ENCODE results near the gene KPNA2.
A peak's percentile ranks its signal among the peaks of the same experiment; 100 is the strongest.
"Not testable (repeated sequence)": the region's sequence is repeated elsewhere in the genome, so short reads cannot be mapped to it uniquely, and the experiment has no call there.

KPNA2 gene

DNA sequence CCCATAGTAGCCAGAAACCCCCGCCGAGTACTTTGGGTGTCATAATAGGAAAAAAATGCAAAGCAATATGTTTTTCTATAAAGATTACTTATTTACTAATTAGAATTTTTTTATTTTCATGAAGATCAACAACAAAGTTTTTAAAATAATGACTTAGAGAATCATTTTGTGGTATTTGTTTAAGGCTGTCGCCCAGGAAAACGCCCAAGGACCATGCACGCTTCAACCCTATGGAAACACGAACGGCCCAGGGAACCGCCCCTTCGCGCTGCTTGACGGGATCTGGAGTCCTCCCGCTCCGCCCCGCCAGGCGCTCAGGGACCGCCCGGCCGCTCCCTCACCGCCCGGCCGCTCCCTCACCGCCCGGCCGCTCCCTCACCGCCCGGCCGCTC lies 408 bp upstream of the KPNA2 start:
- H3K9ac ChIP-seq (ENCODE audit: low read depth, low read length), result peak overlapping the region; percentile 31; the same call in 1 of the 2 replicates
- H3K4me3 ChIP-seq (ENCODE audit: low read depth in 1 of 2, low read length in 2 of 2), result peak overlapping the region in 1 of 2 experiments; percentile 46; a peak in 2 of 4 replicates
- DNase-seq (peak; percentile 95), ATAC-seq (ENCODE audit: insufficient read depth, low read depth) (peak; percentile 90)
- TF ChIP-seq, protein P1, sequence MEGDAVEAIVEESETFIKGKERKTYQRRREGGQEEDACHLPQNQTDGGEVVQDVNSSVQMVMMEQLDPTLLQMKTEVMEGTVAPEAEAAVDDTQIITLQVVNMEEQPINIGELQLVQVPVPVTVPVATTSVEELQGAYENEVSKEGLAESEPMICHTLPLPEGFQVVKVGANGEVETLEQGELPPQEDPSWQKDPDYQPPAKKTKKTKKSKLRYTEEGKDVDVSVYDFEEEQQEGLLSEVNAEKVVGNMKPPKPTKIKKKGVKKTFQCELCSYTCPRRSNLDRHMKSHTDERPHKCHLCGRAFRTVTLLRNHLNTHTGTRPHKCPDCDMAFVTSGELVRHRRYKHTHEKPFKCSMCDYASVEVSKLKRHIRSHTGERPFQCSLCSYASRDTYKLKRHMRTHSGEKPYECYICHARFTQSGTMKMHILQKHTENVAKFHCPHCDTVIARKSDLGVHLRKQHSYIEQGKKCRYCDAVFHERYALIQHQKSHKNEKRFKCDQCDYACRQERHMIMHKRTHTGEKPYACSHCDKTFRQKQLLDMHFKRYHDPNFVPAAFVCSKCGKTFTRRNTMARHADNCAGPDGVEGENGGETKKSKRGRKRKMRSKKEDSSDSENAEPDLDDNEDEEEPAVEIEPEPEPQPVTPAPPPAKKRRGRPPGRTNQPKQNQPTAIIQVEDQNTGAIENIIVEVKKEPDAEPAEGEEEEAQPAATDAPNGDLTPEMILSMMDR (IDR thresholded peaks at IDR 0.05; ENCODE audit: borderline replicate concordance, extremely low read depth, low read length, poor library complexity, severe bottlenecking), result no peak
- TF ChIP-seq EZH2 (IDR thresholded peaks at IDR 0.05; ENCODE audit: borderline replicate concordance, low read depth, low read length, severe bottlenecking), result no peak
- H4K20me1 ChIP-seq (ENCODE audit: insufficient read depth, low read length), result peaks cover 27% of the 10 kb centered on the region; the same call in 1 of the 2 replicates
- H3K4me2 ChIP-seq (ENCODE audit: insufficient read depth, low read length), result peak overlapping the region; percentile 64
- 0 out of 2 replicates have a peak overlapping the region, but pooled peaks have one; percentile 54 for H2AFZ ChIP-seq (ENCODE audit: low read depth, low read length)
- H3K79me2 ChIP-seq (ENCODE audit: insufficient read depth, low read length), result peaks cover 42% of the 10 kb centered on the region
- H3K4me1 ChIP-seq (ENCODE audit: insufficient read depth, low read length), result peaks cover 45% of the 10 kb centered on the region
- no peaks in the 10 kb centered on the region for H3K27me3 ChIP-seq (ENCODE audit: insufficient read depth, low read length, poor library complexity)
- peaks cover 38% of the 10 kb centered on the region for H3K36me3 ChIP-seq (ENCODE audit: insufficient read depth, low read length)
- H3K9me3 ChIP-seq (ENCODE audit: insufficient read depth, low read length, severe bottlenecking), result no peaks in the 10 kb centered on the region
- H3K27ac ChIP-seq (ENCODE audit: low read length), result no peak overlapping the region

DNA sequence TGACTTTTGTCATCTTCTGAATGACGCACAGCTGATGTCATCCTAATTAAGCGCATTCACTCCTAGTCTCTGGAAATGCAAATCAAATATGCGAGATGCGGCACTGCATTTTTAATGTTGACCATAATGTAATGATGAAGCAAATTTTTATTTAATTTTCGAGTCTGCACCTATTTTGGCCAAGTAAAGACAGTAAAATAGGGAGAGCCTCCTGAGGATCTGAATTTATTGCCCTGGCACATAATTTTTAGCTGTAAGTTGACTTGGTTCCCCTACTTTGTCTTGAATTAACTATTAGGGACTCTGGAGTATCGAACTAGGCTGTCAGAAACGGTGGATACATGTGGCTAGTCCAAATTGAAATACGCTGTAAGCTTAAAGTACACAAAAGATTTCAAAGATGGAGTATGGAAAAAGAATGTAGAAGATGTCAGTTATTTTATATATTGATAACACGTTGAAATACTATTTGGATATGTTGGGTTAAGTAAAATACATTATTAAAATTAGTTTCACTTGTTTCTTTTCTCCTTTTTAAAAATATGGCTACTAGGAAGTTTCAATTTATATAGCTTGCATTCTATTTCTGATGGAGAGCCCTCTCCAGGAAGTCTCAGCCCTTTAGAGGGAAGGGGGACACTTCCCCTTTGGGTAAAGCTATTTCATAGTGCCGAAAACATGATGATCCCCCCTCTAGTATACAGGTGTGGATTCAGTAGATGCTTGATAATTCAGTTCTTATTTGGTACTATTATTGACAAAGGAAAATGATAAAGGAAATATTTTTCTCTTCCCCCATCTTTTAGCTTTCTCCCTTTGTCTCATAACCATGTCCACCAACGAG lies 991 bp downstream of the KPNA2 start:
- H3K79me2 ChIP-seq (ENCODE audit: insufficient read depth, low read length), result peaks cover 55% of the 10 kb centered on the region
- peak overlapping the region; percentile 94 for H3K9ac ChIP-seq (ENCODE audit: low read depth, low read length)
- no peak for DNase-seq
- peak overlapping the region; percentile 73 for H3K4me2 ChIP-seq (ENCODE audit: insufficient read depth, low read length)
- H3K27me3 ChIP-seq (ENCODE audit: insufficient read depth, low read length, poor library complexity), result no peaks in the 10 kb centered on the region
- peaks cover 50% of the 10 kb centered on the region for H3K4me1 ChIP-seq (ENCODE audit: insufficient read depth, low read length)
- H3K36me3 ChIP-seq (ENCODE audit: insufficient read depth, low read length), result peaks cover 52% of the 10 kb centered on the region
- peaks cover 38% of the 10 kb centered on the region; the same call in 1 of the 2 replicates for H4K20me1 ChIP-seq (ENCODE audit: insufficient read depth, low read length)
- H3K9me3 ChIP-seq (ENCODE audit: insufficient read depth, low read length, severe bottlenecking), result no peaks in the 10 kb centered on the region
- ATAC-seq (ENCODE audit: insufficient read depth, low read depth), result no peak
- peak overlapping the region; percentile 55 to 78 for H3K4me3 ChIP-seq (ENCODE audit: low read depth in 1 of 2, low read length in 2 of 2)
- H2AFZ ChIP-seq (ENCODE audit: low read depth, low read length), result no peak overlapping the region
- TF ChIP-seq, protein P1 (IDR thresholded peaks at IDR 0.05; ENCODE audit: borderline replicate concordance, extremely low read depth, low read length, poor library complexity, severe bottlenecking), result no peak
- TF ChIP-seq EZH2 (IDR thresholded peaks at IDR 0.05; ENCODE audit: borderline replicate concordance, low read depth, low read length, severe bottlenecking), result no peak
- H3K27ac ChIP-seq (ENCODE audit: low read length), result peak overlapping the region; percentile 96

DNA sequence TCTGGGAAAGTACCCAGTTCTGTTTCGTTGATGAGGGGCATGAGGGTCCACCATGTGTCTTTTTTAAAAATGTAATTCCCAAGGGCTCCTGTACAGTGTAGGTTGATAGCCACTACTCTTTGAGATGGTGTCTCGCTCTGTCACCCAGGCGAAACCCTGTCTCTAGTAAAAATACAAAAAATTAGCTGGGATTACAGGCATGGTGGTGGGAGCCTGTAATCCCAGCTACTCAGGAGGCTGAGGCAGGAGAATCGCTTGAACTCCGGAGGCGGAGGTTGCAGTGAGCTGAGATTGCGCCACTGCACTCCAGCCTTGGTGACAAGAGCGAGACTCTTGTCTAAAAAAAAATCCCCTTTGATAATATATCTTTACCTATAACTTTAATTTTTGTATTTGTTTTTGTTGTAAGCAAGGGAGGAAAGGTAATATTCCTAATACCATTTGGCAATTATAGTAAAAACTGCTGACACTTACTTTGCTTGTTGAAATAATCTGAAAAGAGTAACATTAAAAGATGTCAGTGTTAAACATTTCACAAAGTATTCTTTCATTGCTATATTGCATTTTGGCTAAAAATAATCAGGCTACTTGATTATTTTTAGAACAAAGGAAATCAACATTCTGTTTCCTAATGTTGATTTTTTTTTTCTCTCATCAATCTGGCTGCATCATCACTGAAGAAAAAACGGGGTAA lies 11.8 kb downstream of the KPNA2 start:
- Histone ChIP-seq H3K27me3 (ENCODE audit: insufficient read depth, low read length, poor library complexity) (no peaks in the 10 kb centered on the region), H3K9me3 (ENCODE audit: insufficient read depth, low read length, severe bottlenecking) (no peaks in the 10 kb centered on the region), H2AFZ (ENCODE audit: low read depth, low read length) (no peak overlapping the region), H3K4me2 (ENCODE audit: insufficient read depth, low read length) (no peak overlapping the region), H3K4me3 (ENCODE audit: low read depth in 1 of 2, low read length in 2 of 2) (no peak overlapping the region), H4K20me1 (ENCODE audit: insufficient read depth, low read length) (peaks cover 13% of the 10 kb centered on the region; the same call in 1 of the 2 replicates), H3K9ac (ENCODE audit: low read depth, low read length) (no peak overlapping the region), H3K27ac (ENCODE audit: low read length) (no peak overlapping the region), H3K4me1 (ENCODE audit: insufficient read depth, low read length) (peaks cover 6% of the 10 kb centered on the region), H3K36me3 (ENCODE audit: insufficient read depth, low read length) (peaks cover 55% of the 10 kb centered on the region), H3K79me2 (ENCODE audit: insufficient read depth, low read length) (peaks cover 10% of the 10 kb centered on the region; the same call in 1 of the 2 replicates)
- TF ChIP-seq, protein P1 (IDR thresholded peaks at IDR 0.05; ENCODE audit: borderline replicate concordance, extremely low read depth, low read length, poor library complexity, severe bottlenecking), result no peak
- no peak for TF ChIP-seq EZH2 (IDR thresholded peaks at IDR 0.05; ENCODE audit: borderline replicate concordance, low read depth, low read length, severe bottlenecking)
- DNase-seq, result no peak
- ATAC-seq (ENCODE audit: insufficient read depth, low read depth), result 0 out of 3 replicates have a peak, but pooled peaks have one; percentile 22

DNA sequence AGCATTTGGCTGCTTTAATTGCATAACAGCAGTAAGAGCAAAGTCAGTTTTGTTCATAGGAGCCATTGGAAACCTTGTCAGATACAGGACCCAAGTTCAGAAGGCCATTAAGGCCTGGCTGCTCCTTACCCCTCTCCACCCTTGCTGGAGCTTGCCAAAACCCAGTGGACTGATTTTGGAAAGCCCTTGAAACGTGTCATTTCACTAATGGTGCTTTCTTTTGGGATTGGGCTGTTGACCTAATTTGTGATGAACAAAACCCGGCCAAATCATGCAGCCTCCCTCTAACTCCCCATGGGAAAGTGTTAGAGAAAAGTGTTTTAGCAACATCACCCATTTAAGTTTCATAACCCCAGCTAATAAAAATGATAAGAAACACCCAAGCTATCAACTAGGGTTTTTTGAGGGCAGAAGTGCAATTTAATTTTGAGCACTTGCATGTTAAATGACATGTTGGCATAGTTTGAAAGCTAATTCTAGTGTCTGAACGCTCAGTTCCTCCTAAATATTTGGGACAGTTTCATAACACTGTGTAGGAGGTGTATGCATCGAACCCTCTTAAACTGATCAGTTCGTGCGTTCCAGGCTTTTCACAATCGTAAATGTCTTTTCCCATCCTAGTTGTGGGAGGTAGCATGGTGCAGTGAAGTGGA lies 12.5 kb downstream of the KPNA2 start:
- H3K9ac ChIP-seq (ENCODE audit: low read depth, low read length); H2AFZ ChIP-seq (ENCODE audit: low read depth, low read length); H3K4me2 ChIP-seq (ENCODE audit: insufficient read depth, low read length); H4K20me1 ChIP-seq (ENCODE audit: insufficient read depth, low read length); H3K9me3 ChIP-seq (ENCODE audit: insufficient read depth, low read length, severe bottlenecking); H3K79me2 ChIP-seq (ENCODE audit: insufficient read depth, low read length); H3K27ac ChIP-seq (ENCODE audit: low read length); DNase-seq; H3K27me3 ChIP-seq (ENCODE audit: insufficient read depth, low read length, poor library complexity); H3K4me1 ChIP-seq (ENCODE audit: insufficient read depth, low read length); H3K4me3 ChIP-seq (ENCODE audit: low read depth in 1 of 2, low read length in 2 of 2): not testable (repeated sequence)
- H3K36me3 ChIP-seq (ENCODE audit: insufficient read depth, low read length), result peaks cover 49% of the 10 kb centered on the region
- peak; percentile 19; the same call in 1 of the 3 replicates for ATAC-seq (ENCODE audit: insufficient read depth, low read depth)
